HG02943 (cell line): ENCODE results near the gene CASP10.
"Not testable (repeated sequence)": the region's sequence is repeated elsewhere in the genome, so short reads cannot be mapped to it uniquely, and the experiment has no call there.

Experiments used
- ATAC-seq: cut with Tn5 transposase; IDR thresholded peaks from one replicate; pipeline ENCODE4 v1.9.1; 2021; ENCODE audit warnings: mild to moderate bottlenecking, low read depth, moderate library complexity; ENCODE audit not compliant: unreplicated experiment

The CASP10 gene

DNA sequence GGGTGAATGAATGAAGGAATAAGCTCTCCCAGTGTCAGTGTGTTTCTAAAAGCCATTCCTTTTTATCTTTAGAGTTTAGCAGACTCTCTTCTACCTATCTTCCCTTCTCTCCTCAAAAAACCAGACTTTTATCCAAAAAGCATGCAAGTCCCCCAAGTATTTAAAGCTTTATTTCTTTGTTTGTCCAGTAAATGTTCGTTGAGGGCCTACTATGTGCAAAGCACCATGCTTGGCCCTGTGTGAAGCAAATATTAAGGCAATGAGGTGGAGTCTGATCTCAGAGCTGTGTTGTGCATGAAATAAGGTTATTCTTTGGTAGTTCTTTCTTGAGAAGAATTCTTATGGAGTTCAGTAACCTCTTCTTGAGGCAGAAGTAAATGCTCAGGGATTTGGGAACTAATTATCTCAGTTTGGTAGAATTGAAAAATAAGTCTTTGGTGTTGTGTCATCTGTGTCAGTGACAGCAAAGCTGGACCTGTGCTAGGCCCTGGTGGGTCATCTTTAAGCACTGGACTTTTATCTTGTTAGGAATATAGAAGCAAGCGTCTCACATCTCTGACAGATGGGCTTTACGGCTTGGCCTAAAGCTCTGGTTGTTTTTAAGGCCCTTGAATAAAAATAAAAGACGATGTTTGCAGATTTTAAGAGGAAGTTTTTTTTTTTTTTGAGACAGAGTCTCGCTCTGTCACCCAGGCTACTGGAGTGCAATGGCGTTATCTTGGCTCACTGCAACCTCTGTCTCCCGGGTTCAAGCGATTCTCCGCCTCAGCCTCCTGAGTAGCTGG lies 28.1 kb upstream of the CASP10 start:
- no peak for ATAC-seq

DNA sequence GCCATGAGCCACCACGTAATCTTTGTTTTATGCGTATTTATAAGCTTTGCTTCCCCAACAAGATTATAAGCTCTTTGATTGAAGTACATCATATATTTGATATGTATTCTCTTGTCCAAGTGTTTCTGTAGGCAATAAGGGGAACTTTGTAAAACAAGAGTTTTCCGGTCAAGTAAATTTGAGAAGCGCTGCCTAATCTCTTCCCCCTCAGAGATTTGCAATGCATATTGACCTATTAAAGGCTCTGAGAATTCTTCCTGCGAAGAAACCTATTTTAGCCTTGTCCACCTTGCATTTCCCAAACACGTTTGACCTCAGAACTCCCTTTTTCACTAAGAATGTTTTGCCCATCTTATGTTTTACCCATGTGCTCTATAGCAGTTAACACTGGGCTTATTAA lies 26.9 kb upstream of the CASP10 start:
- no peak for ATAC-seq

DNA sequence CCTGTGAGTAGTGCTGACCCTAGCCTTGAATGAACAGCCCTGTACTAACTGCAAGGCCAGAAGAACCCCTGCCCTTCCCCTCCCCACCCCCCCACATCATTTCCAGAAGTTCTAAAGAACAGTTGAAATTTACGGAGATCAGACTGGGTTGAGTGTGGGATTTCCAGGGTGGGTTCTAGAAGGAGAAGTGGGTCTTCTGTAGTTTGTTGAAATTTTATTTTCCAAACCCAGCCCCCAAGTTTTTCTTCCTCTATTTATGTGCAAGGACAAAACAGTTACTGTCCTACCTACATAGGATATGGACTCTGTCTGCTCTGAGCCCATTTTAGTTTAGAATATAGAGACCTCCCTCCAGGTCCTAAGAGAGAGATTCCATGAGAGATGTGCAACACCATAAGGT lies 26.3 kb upstream of the CASP10 start:
- ATAC-seq = no peak

DNA sequence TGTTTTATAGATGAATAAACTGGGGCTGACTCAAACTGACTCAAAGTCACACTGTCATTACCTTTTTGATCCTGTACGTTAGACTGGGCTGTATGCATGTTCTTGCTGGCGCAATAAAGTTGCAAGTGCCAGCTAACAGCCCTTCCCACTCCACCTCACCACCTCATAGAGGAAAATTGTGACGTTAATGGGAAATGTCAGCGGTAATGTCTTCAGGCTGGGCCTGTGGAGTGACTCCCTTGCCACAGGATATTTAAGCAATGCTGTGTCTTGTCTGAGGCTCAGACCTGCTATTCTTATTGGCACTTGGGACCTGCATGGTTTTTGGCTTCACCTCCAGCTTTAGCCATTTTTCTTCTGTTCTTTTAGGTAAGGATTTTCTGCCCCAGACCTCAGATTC lies 25.2 kb upstream of the CASP10 start:
- ATAC-seq = no peak

DNA sequence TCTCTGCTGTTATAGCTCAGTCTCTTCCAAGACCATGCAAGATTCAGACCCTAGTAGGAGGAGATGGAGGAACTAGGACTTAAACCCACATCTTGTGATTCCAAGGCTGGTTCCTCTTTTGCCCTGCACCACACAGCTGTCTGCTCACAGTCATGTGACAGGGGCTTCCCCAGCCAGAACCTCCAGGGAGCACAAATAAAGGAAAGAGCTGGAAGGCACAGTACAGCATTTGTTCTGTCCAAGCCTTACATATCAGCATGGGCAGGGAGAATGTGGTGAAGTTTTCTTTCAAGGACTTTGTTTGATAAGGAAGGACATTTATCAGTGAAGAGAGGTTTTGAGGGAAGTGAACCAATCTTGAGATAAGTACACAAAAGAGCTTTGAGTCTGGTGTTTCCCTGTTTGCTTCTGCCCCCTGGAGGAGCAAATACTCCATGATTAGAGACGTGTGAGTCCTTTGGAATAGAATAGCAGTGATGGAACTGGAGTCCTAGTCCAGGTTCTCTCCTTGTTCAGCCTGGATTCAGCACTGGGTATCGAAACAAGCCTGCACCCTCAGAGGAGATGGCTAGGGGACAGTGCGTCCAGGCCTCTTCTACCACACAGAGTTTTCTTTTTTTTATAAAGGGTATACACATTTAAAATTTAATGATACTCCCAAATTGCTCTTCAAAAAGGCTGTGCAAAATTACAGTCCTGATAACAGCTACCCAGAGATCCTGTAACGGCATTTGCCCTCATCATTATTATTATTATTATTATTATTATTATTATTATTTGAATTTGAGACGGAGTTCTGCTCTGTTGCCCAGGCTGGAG lies 24.6 kb upstream of the CASP10 start:
- ATAC-seq = peak; percentile 78

DNA sequence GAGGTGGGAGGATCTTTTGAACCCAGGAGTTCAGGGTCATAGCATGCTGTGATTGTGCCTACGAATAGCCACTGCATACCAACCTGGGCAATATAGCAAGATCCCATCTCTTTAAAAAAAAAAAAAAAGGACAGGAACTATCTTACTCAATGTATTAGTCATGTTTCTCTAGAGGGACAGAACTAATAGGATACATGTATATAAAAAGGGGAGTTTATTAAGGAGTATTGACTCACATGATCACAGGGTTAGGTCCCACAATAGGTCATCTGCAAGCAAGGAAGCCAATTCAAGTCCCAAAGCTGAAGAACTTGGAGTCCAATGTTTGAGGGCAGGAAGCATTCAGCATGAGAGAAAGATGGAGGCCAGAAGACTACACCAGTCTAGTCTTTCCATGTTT lies 18.8 kb upstream of the CASP10 start:
- ATAC-seq = no peak

DNA sequence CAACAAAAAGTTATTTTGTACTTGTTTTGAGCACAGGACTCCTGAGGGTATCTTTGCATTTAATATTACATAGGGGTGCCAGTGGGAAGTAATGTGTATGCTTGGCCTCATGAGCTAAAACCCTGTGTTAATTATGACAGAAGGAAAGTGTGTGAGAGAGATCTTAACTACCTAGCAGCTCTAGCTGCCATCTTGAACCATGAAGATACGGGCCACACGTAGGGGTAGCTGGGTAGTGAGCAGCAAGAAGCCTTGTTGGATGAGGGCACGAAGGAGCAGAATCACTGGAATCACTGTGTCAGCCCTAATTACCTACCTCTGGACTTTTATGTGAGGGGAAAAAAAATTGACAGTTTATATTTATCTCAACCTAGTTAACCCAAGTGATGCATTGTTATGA lies 15.4 kb upstream of the CASP10 start:
- no peak for ATAC-seq

DNA sequence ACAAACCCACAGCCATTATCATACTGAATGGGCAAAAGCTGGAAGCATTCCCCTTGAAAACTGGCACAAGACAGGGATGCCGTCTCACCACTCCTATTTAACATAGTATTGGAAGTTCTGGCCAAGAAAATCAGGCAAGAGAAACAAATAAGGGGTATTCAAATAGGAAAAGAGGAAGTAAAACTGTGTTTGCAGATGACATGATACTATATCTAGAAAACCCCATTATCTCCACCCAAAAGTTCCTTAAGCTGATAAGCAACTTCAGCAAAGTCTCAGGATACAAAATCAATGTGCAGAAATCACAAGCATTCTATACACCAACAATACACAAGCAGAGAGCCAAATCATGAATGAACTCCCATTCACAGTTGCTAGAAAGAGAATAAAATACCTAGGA lies 14.4 kb upstream of the CASP10 start:
- not testable (repeated sequence) for ATAC-seq

DNA sequence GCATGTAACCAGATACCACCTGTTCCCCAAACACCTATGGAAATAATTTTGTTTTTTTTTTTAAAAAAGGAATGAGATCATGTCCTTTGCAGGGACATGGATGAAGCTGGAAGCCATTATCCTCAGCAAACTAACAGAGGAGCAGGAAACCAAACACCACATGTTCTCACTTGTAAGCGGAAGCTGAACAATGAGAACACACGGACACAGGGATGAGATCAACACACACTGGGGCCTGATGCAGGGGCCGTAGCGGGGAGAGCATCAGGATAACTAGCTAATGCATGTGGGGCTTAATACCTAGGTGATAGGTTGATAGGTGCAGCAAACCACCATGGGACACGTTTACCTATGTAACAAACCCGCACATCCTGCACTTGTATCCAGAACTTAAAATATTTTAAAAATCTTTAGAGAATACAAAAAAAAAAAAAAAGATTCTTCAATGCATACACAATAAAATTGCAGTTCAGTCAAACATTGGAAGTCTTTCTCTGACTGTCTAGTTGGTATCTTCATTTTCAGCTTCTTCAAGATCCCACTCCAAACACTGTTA lies 11.6 kb upstream of the CASP10 start:
- no peak for ATAC-seq

DNA sequence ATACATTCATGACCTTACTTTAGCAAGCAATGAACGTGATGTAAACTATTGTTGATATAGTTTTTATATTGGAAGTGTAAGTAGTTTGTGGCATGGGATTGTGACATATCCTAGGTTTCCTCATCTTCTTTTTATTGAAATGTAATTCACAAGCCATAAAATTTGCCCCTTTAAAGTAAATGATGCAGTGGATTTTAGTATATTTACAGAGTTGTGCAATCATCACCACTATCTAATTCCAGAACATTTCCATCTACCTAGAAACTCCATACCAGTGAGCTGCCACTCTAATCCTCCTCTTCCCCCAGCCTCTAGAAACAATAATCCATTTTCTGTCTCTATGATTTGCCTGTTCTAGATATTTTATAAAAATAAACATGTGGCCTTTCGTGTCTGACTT lies 10.7 kb upstream of the CASP10 start:
- no peak for ATAC-seq

DNA sequence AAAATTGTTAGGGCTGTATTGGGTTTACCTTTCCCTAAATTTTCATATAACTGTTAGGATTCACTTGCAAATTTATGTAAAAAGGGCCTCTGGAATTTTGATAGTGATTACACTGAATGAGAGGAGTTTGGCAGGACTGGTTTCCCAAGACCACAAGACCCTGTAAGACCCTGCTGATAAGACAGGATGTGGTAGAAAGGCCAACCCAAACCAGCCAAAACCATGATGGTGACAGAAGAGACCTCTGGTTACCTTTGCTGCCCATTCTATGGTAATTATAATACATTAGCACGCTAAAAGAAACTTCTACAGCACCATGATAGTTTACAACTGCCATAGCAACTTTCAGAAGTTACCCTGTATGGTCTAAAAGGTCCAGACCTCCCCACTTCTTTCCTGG lies 8.3 kb upstream of the CASP10 start:
- ATAC-seq = no peak

DNA sequence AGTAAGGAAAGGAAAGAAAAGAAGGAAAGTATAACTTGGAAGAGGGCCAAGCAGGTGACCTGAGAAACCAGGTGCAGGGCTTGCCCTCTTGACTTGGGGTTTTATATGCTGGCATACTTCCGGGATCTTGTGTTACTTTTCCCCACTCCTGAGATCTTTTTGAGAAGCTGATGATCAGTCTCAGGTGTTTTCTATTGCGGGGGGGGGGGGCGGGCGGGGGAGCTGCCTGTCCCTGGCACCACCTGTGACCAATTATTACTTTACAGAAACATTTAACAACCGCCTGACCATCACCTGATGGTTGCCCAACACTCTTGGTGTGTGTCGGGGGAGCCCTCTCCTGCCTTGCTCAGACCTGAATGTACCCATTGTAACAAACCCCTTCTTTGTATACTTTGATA lies 6.9 kb upstream of the CASP10 start:
- no peak for ATAC-seq

DNA sequence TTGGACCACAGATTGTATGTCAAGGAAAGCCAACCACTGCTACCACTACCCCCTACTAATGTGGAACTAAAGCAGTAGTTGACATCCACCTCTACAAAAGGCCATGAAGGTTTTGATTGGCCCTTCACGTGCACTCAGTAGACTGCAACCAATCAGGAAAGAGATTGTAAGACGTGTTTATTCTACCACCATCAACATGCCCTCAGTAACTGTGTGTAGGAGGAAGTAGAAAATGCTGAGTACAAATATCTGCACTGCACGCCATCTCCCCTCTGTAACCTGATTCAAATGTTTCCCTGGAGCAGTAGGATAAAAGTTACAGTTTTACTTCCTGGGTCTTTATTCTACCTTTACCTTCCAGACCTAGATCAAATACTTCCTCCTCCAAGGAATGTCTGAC lies 2.9 kb upstream of the CASP10 start:
- ATAC-seq = no peak

DNA sequence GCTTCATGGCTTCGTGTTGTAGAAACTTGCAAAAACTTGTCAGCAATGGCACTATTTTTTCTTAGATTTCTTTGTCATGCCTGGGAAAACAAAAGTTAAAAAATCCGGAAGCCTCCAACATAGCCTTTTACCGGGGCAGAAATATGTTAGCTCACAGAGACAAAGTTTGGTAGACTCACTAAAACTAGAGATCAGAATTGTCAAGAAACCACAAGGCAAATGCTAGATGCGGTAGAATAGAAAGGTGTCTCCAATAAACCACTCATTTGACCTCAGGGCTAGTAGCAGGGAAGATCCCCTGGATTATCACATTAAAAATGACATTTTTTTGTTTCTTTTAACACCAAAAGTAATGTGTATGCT lies 405 bp downstream of the CASP10 start:
- no peak for ATAC-seq

DNA sequence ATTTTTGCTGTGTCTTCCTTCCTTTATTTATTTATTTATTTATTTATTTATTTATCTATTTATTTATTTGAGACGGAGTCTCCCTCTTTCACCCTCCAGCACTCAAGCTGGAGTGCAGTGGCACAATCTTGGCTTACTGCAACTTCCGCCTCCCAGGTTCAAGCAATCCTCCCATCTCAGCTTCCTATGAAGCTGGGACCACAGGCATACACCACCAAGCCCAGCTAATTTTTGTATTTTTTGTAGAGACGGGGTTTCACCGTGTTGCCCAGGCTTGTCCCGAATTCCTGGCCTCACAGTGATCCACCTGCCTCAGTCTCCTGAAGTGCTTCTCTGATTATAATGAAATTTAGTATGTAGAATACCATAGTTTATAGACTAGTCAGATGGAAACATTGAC lies 894 bp downstream of the CASP10 start:
- not testable (repeated sequence) for ATAC-seq

DNA sequence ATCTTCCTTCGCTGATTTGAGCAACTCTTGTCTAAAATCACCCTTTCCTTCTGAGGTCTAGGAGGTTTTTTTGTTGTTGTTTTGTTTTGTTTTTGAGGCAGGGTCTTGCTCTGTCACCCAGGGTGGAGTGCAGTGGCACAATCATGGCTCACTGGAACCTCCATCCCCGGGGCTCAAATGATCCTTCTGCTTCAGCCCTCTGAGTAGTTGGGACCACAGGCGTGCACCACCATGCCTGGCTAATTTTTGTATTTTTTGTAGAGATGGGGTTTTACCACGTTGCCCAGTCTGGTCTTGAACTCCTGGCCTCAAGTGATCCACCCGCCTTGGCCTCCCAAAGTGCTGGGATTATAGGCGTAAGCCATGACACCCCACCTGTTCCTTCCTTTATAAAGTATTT lies 1.3 kb downstream of the CASP10 start:
- not testable (repeated sequence) for ATAC-seq

DNA sequence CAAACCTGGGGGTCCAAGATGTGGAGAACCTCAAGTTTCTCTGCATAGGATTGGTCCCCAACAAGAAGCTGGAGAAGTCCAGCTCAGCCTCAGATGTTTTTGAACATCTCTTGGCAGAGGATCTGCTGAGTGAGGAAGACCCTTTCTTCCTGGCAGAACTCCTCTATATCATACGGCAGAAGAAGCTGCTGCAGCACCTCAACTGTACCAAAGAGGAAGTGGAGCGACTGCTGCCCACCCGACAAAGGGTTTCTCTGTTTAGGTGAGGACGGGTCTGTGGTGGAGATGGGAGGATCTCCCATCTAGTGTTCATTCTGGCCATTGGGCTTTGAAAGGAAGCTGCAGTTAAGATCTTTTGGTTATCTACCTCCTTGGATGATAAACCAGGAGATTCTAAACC lies 2.9 kb downstream of the CASP10 start:
- ATAC-seq = no peak

DNA sequence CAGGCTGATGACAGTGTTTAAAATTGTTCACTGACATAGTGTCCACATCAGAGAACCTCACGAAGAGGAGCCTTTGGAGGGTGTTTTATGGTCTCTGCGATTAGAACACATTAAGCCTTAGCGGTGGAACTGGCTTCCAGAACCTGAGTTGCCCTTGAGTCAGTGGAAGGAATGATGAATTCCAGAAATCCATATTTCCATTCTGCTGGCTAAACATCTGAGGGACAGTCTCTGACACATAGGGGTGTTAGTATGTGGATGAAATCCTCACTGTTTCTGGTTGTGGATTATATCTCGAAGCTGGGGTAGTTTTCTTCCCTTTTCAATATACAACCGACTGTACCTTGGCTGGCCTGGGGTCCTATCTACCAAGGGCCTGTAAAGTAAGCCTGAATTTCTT lies 4.0 kb downstream of the CASP10 start:
- no peak for ATAC-seq

DNA sequence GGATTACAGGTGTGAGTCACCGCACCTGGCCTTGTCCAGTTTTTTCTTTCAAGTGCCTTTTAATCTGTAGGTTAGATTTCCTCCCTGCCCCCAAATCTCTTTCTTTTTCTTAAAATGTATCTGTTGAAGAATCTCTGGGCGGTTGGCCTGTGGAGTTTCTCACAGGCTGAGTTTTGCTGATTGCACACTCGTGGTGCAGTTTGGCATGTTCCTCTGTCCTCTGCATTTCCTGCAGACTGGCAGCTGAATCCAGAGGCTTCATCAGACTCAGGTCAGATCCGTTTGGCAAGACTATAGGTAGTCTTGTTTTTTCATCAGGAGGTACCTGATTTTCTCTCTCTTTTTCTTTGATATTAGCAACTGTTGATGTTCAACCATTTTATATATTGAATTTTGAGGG lies 5.5 kb downstream of the CASP10 start:
- no peak for ATAC-seq

DNA sequence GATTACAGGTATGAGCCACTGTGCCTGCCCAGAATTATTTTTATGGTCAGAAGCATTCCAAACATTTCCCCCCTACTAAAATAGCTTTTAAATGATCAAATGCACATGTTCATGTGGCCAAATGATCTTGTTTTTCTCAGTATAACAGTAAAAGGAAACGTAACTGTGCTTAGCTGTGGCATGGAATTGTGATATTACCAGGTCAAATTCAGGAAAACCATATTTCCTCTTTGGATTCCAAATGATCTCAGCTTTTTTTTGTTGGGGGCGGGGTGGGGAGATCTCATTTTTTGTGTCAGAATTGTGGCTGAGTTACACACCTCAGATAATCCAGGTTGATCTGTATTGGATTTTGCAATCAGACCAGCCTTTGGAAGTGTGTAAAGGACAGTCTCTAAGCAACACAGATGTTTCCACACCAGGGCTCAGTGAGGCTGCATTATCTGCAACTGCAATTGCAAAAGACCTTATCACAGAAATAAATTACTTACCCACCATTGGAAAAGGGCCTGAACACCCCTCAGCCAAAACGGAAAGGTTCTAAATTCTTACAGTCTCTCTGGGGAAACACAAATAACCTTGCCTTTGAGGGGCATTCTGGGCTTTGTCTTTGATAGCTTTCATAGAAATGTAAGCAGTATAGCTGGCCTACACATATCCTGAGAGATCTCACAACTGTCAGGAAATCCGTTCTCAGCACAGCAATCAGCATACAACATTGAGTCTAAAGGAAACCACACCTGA lies 8.4 kb downstream of the CASP10 start:
- no peak for ATAC-seq

DNA sequence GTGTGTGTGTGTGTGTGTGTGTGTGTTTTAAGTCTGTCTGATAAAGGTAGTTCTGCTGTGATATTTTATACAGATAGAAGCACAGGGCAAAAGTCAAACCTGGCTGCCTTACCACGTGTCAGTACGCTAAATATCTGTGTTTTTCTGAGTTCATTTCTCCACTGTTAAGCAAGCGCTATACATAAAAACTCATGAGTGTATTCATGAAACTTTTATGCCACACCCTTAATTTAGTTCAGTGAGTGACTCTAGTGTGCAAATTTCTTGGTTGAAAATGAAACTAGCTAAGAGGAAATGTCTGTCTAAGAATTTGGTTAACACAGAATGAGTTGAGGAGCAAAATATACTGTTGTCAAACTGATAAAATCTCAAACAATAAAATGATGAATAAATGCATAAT lies 11.2 kb downstream of the CASP10 start:
- peak; percentile 92 for ATAC-seq
